HG03064 (cell line): Measurements from ENCODE around the gene DSE.
"Not testable (repeated sequence)": the region's sequence is repeated elsewhere in the genome, so short reads cannot be mapped to it uniquely, and the experiment has no call there.

Experiments used
- ATAC-seq: cut with Tn5 transposase; IDR thresholded peaks from one replicate; pipeline ENCODE4 v1.9.1; 2021; ENCODE audit warnings: low read depth; ENCODE audit not compliant: unreplicated experiment

Gene DSE

DNA sequence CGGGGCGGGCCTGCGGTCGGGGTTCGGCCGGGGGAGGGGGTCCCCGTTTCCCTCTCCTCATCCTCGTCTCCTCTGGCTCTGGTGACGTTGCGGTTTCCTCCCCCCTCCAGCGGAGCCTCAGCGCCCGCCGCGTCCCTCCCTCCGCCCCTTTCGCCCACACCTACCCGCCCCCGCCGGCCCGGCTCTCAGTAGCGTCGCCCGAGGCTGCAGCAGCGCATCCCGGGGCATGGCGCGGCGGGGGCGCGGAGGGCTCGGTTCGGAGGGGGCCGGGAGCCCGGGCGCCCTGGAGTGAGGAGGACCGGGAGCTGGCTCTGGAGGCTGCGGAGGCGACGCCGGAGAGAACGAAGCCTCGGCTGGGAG is at the start of gene DSE:
Gene DSE, plus strand, starts transcription at position 188 of the 360 bp plus-strand sequence. CDS start 28,304 bp downstream, outside the sequence.
- peak; percentile 76 for ATAC-seq

DNA sequence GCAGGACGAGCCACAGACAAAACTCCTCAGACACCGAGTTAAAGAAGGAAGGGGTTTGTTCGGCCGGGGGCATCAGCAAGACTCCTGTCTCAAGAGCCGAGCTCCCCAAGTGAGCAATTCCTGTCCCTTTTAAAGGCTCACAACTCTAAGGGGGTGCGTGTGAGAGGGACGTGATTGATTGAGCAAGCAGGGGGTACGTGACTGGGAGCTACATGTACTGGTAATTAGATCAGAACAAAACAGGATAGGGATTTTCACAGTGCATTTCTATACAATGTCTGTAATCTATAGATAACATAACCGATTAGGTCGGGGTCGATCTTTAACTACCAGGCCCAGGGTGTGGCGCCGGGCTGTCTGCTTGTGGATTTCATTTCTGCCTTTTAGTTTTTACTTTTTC is 48.8 kb upstream of the DSE start:
- not testable (repeated sequence) for ATAC-seq

DNA sequence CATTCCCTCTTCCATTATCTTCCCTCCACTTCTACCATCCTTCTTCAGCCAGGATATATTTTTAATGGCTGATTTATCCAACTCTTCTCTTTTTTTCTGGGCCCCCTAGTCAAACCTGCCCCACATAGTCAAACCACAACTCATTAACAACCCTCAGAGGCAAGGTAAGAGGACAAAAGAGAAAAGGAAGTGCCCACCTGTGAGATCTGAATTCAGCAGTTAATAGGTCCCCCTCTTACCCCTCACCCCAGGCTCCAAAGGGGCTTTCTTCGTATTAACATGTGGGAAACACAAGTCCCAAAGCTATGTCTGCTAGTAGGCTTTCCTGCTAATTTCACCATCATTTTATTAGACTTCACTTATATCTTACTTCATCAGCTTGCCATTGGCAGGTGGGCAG is 46.9 kb upstream of the DSE start:
- no peak for ATAC-seq

DNA sequence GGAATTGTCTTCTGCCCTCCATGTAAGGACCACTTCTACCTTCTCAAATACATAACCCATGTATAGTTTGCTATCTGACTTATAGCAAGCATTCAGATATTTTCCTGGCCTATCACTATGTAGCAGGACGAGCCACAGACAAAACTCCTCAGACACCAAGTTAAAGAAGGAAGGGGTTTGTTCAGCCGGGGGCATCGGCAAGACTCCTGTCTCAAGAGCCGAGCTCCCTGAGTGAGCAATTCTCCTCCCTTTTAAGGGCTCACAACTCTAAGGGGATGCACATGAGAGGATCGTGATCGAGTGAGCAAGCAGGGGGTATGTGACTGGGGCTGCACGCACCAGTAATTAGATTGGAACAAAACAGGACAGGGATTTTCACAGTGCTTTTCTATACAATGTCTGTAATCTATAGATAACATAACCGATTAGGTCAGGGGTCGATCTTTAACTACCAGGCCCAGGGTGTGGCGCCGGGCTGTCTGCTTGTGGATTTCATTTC is 45.1 kb upstream of the DSE start:
- ATAC-seq, result not testable (repeated sequence)

DNA sequence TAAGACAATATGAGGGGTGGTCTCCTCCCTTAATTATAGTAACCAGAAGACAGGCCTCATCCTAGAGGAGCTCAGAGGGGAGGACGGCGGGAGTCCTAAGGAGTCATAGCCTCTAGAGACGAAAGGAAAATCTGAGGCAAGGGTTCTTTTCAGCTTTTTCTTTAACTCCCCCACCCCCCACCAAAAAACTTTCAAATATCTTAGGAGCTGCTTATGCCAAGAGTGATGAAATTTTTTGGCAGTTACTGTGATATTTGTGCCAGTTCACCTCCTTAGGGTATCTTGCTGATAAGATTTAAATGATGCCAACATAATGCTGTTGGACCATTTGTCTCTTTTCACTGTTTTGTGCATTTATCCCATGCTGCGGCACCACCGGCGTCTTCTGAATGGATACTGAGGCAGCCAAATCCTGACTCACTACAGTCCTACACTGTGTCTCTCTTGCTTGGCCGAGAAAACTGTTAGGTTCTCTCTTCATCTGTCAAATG is 44.5 kb upstream of the DSE start:
- ATAC-seq, result no peak

DNA sequence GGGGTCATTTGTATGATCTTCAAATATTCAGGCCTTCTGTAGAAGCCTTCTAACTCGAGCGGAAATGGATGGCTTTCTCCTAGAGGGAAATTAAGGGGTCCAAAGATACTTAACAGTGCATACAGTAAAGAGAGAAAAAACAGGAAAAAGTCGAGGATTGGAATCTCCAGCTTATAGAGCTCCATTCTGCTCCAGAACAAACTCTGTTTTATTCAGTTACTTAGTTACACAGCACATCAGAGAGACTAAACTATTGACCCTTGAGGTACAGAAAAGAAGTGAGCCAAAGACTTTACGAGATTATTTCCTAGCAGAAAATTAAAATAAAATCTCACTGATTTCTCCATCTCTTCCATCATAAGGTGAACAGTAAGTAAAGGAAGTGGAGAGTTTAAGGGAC is 43.8 kb upstream of the DSE start:
- ATAC-seq, result no peak

DNA sequence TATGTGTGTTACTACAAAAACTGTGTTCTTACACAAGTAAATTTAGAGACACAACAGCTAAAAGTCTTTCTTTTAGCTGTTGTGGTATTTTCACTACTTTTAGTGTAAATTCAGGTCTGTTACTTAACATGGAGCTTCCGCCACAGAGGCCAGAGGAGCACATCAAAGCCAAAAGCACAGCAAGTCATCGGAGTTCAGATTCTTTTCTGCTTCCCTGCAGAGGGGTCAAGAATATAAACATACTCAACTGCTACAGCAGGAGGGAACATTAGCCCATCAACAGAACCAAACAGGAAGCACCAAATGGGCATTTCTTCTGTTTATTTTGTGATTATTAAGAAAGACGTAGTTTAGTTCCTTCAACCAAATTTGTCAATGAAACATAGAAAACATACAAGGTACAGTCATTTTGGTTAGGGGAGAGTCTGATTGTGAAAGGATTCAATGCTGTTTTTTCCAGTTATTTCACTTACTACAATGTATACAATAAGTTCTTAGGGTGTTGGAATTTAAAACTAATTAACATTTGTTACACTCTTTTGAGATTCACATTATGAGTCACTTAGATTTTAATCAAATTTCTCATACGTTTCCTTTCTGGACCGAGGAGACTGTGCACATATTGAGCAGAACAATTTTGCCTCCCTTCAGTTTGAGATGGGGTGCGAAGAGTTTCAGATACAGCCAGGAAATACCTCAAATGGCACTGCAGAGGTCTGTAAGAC is 42.8 kb upstream of the DSE start:
- no peak for ATAC-seq

DNA sequence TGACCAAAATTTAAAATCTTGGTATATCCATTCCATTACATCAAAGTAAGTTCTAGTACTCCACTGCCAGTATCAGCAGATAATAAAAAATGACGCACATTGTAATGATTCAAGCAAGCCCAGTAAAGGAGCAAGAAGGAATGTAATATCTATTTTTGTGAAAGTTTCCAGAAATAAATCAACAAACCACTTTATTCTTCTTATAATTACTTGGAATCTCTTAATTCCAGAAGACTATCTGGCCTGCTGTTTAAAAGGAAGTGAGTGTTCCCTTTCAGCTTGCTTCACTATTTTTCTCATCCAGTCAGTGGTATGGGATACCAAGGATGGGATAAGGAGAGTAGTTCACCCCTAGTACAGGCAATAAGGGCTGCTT is 42.2 kb upstream of the DSE start:
- ATAC-seq, result no peak

DNA sequence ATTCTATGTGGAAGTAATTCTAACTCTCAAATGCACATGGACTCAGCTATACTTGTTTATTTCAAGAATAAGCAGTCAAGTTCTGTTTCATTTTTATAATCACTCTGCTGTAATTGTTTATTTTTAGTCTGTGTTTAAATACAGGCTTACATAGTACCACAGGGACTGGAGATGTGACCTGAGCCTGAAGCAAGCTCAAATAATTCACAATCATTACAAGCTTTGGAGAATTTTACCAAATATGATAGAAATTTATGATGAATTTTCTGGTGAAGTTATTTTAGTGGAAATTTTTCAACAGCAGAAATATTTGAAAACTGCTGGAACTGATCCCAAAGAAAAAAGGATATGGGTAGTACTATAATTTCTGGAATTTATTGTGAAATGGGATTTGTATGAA is 41.6 kb upstream of the DSE start:
- ATAC-seq, result no peak

DNA sequence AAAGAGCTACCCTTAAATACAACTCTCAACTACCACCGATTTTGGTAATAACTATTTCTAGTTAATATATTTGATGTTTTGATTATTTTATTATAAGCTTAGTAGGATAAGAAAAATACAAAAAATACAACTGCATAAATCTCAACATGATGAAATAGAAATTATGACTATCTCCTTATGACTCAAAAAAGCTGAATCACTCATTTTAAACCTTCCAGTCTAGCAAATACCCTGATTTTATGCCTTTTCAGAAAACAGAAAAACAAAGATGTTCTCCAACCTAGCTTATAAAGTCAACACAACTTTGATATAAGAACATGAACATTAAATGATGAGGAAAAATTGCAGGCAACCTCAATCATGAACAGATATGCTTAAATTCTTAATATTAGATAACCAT is 40.2 kb upstream of the DSE start:
- ATAC-seq, result no peak

DNA sequence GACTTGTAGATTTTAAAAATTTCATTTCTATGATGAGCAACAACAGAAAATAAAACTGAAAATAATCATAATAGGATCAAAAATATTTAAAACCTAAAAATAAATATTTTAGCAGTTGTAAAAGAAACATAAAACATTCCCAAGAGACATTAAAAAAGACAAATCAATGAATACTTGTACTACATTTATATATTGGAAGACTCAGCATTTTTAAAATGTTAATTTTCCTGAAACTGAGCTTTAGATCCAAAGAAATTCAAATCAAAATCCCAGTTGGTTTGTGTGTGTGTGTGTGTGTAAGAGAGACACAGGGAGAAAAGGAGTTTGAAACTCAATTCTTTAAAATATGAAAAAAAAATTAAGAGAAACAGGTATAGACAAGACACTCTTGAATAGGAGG is 38.7 kb upstream of the DSE start:
- no peak for ATAC-seq

DNA sequence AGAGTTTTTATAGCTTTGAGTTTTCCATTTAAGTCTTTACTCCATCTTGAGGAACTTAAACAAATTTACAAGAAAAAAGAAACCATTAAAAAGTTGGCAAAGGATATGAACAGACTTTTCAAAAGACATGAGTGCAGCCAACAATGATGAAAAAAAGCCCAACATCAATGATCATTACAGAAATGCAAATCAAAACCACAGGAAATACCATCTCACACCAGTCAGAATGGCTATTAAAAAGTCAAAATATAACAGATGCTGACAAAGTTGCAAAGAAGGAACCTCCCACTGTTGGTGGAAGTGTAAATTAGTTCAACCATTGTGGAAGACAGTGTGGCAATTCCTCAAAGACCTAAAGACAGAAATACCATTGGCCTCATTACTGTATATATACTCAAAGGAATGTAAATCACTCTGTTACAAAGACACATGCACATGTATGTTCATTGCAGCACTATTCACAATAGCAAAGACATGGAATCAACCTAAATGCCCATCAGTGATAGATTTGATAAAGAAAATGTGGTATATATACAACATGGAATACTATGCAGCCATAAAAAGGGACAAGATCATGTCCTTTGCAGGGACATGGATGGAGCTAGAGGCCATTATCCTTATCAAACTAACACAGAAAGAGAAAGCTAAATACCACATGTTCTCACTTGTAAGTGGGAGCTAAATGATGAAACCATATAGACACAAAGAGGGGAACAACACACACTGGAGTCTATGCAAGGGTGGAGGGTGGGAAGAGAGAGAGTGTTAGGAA is 35.9 kb upstream of the DSE start:
- ATAC-seq, result not testable (repeated sequence)

DNA sequence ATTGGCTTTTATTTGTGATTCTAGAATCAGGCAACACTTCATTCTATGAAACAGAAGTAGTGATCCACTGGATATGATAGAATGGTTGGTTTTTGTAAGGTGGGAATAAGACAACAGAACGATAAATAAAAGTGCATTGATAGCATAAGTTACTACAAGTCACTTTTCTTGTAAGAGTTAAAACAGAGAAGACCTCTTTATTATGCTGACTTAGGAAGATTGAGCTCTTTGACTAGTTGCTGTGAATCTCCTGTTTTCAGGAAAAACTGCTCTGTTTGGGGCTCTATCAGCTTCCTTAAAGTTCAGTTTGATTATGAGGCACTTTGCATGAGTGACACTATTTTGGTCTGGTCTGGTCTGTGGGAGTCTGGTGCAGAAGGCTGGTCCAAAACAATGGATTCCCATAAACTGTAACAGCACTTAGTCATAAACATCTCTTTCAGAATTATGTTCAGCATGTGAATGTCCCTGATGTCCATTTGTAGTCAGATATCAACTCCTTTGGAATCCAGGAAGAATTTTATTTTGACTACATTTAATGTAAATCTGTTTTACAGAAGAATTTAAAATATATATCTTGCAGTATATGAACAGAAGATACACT is 35.0 kb upstream of the DSE start:
- no peak for ATAC-seq

DNA sequence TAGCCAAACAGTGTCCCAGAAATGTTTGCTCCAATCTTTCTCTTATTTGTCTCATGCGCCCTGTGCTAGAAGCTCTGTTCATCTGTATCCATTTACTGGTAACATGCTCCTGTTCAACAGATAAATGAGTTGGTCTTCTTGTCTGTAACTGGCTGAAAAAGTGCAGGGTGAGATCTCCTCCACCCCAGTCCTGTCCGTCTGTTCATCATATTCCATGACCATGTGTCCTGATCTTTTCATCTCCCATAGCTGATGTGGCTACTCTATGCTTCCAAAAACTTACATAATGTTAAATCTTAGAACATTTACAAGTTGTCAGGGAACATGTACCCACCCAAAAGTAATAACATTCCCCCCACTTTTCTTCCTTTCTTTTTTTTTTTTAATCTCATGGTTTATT is 31.8 kb upstream of the DSE start:
- no peak for ATAC-seq

DNA sequence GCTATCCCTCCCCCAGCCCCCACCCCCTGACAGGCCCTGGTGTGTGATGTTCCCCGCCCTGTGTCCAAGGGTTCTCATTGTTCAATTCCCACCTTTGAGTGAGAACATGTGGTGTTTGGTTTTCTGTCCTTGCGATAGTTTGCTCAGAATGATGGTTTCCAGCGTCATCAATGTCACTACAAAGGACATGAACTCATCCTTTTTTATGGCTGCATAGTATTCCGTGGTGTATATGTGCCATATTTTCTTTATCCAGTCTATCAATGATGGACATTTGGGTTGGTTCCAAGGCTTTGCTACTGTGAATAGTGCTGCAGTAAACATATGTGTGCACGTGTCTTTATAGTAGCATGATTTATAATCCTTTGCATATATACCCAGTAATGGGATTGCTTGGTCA is 30.1 kb upstream of the DSE start:
- ATAC-seq, result not testable (repeated sequence)

DNA sequence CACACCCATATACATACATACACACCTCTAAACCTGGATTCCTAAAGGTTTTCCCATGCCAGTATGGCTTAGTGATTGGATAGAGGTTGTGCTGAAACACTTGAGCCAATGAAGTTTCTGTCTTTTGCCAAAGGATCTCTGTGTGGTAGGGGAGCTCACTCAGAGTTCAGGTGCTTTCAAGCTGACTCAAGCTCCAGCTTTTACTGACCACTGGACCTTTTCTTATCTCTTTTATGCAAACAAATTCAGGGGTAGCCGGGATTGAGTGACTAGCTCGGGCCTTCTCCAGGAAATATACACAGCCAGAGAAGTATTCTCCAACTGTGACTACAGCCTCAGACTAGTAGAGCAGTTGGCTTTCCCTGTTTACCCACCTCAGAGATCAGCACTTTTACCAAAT is 21.5 kb upstream of the DSE start:
- no peak for ATAC-seq

DNA sequence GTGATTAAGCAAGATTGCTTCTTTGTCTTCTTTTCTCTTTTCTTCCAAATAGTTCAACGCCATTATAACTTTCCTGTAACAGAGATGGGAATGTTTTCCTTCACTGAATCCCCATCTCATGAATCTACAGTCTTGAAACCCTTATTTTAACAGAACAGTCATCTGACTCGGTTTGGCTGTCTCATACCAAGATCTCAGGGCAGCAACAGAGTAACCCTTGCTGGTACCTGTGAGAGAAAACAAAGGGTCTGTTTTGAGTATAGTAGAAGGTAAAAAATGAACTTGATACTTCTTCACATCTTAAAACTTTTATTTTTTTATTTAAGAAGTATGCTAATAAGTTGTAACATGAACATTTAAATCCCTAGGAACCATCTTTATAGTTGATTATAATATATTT is 19.6 kb upstream of the DSE start:
- ATAC-seq, result no peak

DNA sequence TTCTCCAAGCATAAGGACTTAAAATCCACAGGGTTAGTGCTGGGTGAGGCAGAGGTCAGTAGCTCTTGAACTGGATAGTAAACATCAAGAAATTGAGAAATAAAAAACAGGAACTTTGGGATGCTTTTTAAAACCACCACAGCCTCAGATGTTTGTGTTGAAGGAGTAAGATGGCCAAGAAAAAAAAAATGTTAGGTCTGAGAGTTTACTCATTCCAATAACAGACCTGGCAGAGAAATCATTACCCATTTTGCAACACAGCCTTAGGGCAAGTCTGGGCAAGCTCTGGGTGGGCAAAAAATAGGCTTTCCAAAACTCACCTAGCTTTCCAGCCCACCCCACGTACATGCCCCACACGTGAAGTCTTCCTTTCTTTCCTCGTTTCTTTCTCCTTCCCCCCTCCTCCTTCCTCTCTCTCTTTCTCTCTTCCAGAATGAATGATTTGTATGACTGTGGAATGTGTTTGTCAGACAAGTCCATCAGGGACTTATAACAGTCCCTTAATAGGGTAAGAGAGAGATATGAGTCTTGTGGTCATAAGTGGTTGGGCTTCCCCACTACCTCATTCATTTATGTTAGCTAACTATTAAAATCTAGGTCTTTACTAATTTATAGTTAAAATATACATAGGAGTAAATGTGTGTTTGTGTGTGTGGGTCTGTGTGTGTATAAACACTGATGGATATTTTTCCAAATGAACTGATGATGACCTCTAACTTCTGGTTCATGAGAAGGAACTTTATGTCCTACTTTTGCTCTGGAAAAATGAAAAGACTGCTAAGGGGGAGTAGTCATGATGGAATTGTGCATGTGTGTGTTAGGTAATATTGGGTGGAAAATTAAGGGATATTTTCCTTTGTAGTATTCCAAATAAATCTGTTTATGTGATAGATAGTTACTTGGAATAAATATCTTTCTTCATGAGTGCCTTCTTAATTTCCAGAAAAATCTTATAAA is 18.0 kb upstream of the DSE start:
- ATAC-seq, result peak; percentile 74

DNA sequence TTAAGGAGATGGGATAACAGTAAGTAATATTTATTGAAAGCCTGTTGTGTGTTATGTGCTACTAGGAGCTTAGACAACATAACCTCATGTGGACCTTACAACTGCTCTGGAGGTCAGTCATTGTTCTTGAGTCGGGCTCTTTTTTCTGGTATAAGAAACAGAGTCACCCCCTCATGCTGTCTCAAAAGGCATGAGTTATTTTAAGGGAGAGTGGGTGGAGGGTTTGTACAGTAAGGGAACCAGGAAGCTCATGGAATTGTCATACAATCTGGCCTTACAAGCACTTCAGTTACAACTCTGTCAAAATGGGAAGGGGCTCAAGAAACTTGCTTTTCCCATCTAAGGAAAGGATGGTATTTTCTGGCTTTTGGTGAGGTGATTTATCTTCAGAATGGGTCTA is 16.5 kb upstream of the DSE start:
- ATAC-seq, result no peak

DNA sequence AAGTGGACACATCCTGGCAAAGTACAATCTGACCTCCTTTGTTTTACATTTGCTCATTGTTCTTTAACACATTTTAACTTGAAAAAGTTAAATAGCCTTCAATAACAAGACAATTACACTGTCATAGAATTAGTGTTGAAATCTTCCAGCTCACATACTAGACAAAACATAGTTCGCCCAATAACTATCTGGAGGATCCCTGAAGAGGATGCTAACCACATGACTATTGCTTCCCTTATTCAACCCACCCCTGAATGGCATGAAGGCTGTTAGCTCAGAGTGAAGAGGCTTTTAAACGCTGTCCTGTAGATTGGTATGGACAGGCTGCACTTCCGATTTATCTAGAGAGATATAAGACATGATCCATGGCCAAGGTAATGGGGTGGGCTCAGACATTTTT is 15.0 kb upstream of the DSE start:
- no peak for ATAC-seq
